Esophagus mucosa (tissue), 1 donor: ENCODE data around the gene GOLGB1. TPM values are rescaled to one million over a fixed set of nuclear protein-coding genes. Genes with fewer than 3 reads are reported as not detected.
"Not testable (repeated sequence)": the region's sequence is repeated elsewhere in the genome, so short reads cannot be mapped to it uniquely, and the experiment has no call there.

Experiments used
- ATAC-seq: fragments of 200-7000 bp; cut with Tn5 transposase; one replicate; pipeline ENCODE4 v1.9.1; 2020
- total RNA-seq: library from RNA; stranded (reverse); gene quantifications from one replicate; pipeline ENCODE4 v1.2.4, GENCODE V29; 2023
- donor health status: DM: yes; HTN: yes; CAD: no.

GOLGB1 gene
- total RNA-seq, 1 donor from 2014 or later, result 35.7 TPM

- no peak for ATAC-seq
These were observed 58.6 kb downstream of the GOLGB1 start for GRCh38 chr3:121690777-121691405.

GRCh38 chr3:121688747-121689146, 60.8 kb downstream of the GOLGB1 start:
- not testable (repeated sequence) for ATAC-seq

- no peak for ATAC-seq
These were observed 67.7 kb downstream of the GOLGB1 start for GRCh38 chr3:121681792-121682191.

GRCh38 chr3:121677141-121677540, 72.4 kb downstream of the GOLGB1 start:
- no peak for ATAC-seq

GRCh38 chr3:121670676-121671075, 78.9 kb downstream of the GOLGB1 start:
- no peak for ATAC-seq

GRCh38 chr3:121667333-121667732, 82.2 kb downstream of the GOLGB1 start:
- ATAC-seq, result no peak

GRCh38 chr3:121665488-121665887, 84.1 kb downstream of the GOLGB1 start:
- ATAC-seq, result peak; percentile 64

- ATAC-seq, result no peak
These were observed 86.2 kb downstream of the GOLGB1 start for GRCh38 chr3:121663171-121663847.

GRCh38 chr3:121662742-121663141, 86.8 kb downstream of the GOLGB1 start:
- ATAC-seq, result no peak

GRCh38 chr3:121661376-121661775, 88.2 kb downstream of the GOLGB1 start:
- peak; percentile 25 for ATAC-seq

- peak; percentile 53 for ATAC-seq
These were observed 89.0 kb downstream of the GOLGB1 start, which contains the start of gene HCLS1 for GRCh38 chr3:121660356-121661171. Gene HCLS1, minus strand, starts transcription at chr3:121660903. Its CDS starts 2,556 bp downstream, at chr3:121658347.

GRCh38 chr3:121659586-121659985, 90.0 kb downstream of the GOLGB1 start:
- no peak for ATAC-seq

GRCh38 chr3:121658716-121659435, 90.7 kb downstream of the GOLGB1 start:
- ATAC-seq, result no peak

- no peak for ATAC-seq
These were observed 94.8 kb downstream of the GOLGB1 start for GRCh38 chr3:121654493-121655385.

- ATAC-seq, result no peak
These were observed 97.9 kb downstream of the GOLGB1 start for GRCh38 chr3:121651684-121652083.

- no peak for ATAC-seq
These were observed 99.9 kb downstream of the GOLGB1 start for GRCh38 chr3:121649645-121650044.

GRCh38 chr3:121648219-121648958, 101.2 kb downstream of the GOLGB1 start:
- ATAC-seq, result peak; percentile 45

GRCh38 chr3:121645054-121645453, 104.5 kb downstream of the GOLGB1 start:
- no peak for ATAC-seq

GRCh38 chr3:121642601-121643314, 106.8 kb downstream of the GOLGB1 start:
- ATAC-seq, result no peak

GRCh38 chr3:121641127-121641526, 108.4 kb downstream of the GOLGB1 start:
- no peak for ATAC-seq
